Erythroblast (primary cell): ENCODE data around the gene LZTS2.

Experiments
- GATA1 ChIP-seq: IDR thresholded peaks from 2 replicates; pipeline ENCODE4 v1.6.1; 2011; ENCODE audit warnings: low read depth, mild to moderate bottlenecking, control low read depth, low read length, moderate library complexity
- POLR2A ChIP-seq: IDR thresholded peaks from 2 replicates; pipeline ENCODE4 v1.6.1; 2011; ENCODE audit warnings: mild to moderate bottlenecking, low read length

DNA sequence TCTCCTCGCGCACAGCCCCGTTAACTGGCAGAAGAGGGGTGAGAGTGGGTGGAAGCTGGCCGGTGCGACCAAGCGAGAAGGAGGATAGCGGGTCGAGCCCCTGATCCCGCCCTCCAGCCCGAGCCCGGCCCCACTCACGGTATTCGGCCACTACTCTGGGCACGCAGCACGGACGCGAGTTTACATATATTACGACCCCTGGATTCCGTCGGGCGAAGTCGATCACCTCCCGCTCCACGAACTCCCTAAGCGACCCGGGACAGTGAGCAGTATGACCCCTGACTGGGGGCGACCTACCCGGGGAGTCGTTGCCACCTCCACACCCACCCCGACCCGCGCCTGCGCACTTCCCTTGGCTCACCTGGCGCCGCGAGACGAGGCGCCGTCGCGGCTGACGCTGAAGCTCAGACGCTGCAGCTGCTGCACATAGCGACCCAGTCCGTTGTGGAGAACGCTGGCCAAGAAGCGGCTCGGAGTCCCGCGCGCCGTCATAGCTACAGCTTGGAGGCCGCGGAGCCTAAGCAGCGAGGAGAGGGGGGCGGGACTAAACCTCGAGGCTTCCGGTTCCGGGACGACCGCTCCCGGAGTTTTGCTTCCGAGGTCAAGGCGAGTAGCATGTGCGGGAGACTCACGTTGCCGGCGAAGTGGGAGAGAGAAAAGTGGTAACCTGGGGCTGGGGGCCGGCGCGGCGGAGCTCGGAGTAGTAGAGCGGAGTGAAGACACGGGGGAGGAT, 12.5 kb upstream of the LZTS2 start, which contains the start of the genes MRPL43 and TWNK:
- TF ChIP-seq POLR2A (peak; percentile 73), GATA1 (no peak)
